H1 (cell line): ENCODE results near the gene PML. TPM values are rescaled to one million over a fixed set of nuclear protein-coding genes. Genes with fewer than 3 reads are reported as not detected.

ENCODE experiments used
- BRCA1 ChIP-seq: IDR thresholded peaks from 2 replicates; pipeline ENCODE4 v1.6.1; 2012; ENCODE audit warnings: low read depth, low read length, improper control_type of control experiment
- POLR2A ChIP-seq, 2 experiments: IDR thresholded peaks; 1 replicate in 1 of 2; 2 replicates in 1 of 2; pipeline ENCODE4 v1.6.1; 2011; ENCODE audit warnings: low read depth in 2 of 2, low read length in 2 of 2, mild to moderate bottlenecking in 2 of 2; ENCODE audit errors: control extremely low read depth in 1 of 2
- RXRA ChIP-seq: IDR thresholded peaks from 2 replicates; pipeline ENCODE4 v1.6.1; 2011; ENCODE audit warnings: low read depth, mild to moderate bottlenecking, low read length, moderate library complexity; ENCODE audit not compliant: insufficient read depth
- SIN3A ChIP-seq, 2 experiments: IDR thresholded peaks in 1 of 2; conservative IDR thresholded peaks in 1 of 2; 2 replicates each; pipeline ENCODE4 v1.6.1; 2011 to 2012; ENCODE audit warnings: low read length in 2 of 2, improper control_type of control experiment in 1 of 2, low read depth in 1 of 2, mild to moderate bottlenecking in 1 of 2
- SIRT6 ChIP-seq: IDR thresholded peaks from one replicate; pipeline ENCODE4 v1.7.1; 2012; ENCODE audit warnings: low read length, inconsistent platforms
- SUZ12 ChIP-seq: fragments of 200-600 bp; sonication (generic); IDR thresholded peaks from 2 replicates; pipeline ENCODE4 v1.6.1; 2012; ENCODE audit warnings: mild to moderate bottlenecking, inconsistent platforms, low read length, moderate library complexity, mixed read lengths
- polyA plus RNA-seq, 7 experiments: library from polyadenylated mRNA; depleted of rRNA in 3 of 7; stranded (reverse) in 5 of 7; unstranded in 2 of 7; fragments of >200 nt in 5 of 7; fragments of 200-250 nt in 2 of 7; gene quantifications; 1 replicate in 5 of 7; 2 replicates in 1 of 7; 4 replicates in 1 of 7; pipeline versions ENCODE4 v1.2.1 to v1.2.3, GENCODE V29; 2011 to 2013; ENCODE audit warnings: missing spikeins in 2 of 7, mixed read lengths in 2 of 7
- total RNA-seq: library from RNA; stranded (reverse); fragmentation: NEBNext Ultra II Directional; extraction: Animal tissue kit (Norgen Biotek cat#: 25700); gene quantifications from 2 replicates; pipeline ENCODE4 v1.2.1, GENCODE V29; 2021
- TF ChIP-seq, protein P1 (sequence below), 3 experiments: IDR thresholded peaks; 1 replicate in 2 of 3; 2 replicates in 1 of 3; pipeline versions ENCODE4 v1.5.1 to v1.6.1; 2011; ENCODE audit warnings: low read length in 3 of 3, mild to moderate bottlenecking in 3 of 3, inconsistent platforms in 2 of 3, low read depth in 1 of 3, moderate library complexity in 1 of 3; ENCODE audit not compliant: insufficient read depth in 1 of 3; ENCODE audit errors: control extremely low read depth in 1 of 3

The PML gene
- total and polyA plus RNA-seq, 2 of the 8 experiments (the other 6 are each of a cell fraction or from before 2014, with no cell fraction given) = 14.9 to 30.3 TPM

DNA sequence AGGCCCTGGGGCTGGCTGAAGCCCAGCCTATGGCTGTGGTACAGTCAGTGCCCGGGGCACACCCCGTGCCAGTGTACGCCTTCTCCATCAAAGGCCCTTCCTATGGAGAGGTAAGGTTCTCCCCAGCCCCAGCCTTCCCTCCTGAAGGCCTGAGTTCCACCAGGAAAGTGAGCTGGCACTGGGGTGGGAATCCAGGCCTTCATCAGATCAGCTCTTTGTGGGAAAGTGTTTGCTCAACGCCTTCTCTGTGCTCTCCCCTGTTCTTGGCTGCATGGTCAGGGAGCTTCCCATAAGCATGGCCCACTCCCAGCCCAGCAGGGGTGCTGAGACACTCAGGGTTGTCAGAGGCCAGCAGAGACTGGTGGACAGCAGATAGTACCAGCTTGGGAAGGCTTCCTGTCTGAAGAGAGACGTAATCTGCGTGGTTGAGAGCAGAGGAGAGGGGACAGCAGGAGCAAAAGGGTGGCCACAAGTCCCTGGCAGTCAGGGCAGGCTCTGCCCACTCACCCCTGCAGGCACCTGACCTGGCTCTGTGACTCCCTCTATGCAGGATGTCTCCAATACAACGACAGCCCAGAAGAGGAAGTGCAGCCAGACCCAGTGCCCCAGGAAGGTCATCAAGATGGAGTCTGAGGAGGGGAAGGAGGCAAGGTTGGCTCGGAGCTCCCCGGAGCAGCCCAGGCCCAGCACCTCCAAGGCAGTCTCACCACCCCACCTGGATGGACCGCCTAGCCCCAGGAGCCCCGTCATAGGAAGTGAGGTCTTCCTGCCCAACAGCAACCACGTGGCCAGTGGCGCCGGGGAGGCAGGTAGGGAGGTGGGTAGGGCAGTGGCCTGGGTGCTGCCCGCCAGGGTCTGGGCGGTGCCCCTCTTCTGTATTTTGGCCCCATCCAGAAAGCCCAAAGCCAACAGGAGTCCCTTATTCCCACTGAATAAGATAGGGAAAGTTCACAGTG is 38.4 kb downstream of the PML start (continued):
- TF ChIP-seq, protein P1, sequence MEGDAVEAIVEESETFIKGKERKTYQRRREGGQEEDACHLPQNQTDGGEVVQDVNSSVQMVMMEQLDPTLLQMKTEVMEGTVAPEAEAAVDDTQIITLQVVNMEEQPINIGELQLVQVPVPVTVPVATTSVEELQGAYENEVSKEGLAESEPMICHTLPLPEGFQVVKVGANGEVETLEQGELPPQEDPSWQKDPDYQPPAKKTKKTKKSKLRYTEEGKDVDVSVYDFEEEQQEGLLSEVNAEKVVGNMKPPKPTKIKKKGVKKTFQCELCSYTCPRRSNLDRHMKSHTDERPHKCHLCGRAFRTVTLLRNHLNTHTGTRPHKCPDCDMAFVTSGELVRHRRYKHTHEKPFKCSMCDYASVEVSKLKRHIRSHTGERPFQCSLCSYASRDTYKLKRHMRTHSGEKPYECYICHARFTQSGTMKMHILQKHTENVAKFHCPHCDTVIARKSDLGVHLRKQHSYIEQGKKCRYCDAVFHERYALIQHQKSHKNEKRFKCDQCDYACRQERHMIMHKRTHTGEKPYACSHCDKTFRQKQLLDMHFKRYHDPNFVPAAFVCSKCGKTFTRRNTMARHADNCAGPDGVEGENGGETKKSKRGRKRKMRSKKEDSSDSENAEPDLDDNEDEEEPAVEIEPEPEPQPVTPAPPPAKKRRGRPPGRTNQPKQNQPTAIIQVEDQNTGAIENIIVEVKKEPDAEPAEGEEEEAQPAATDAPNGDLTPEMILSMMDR (IDR thresholded peaks at IDR 0.05; ENCODE audit: control extremely low read depth in 1 of 3, insufficient read depth in 1 of 3, low read depth in 1 of 3, low read length in 3 of 3) = no peak
- TF ChIP-seq SIRT6 (no peak), POLR2A (IDR thresholded peaks at IDR 0.05; ENCODE audit: control extremely low read depth in 1 of 2, low read depth in 2 of 2, low read length in 2 of 2) (no peak), RXRA (no peak), SIN3A (conservative IDR thresholded peaks at IDR 0.05 in 1 of 2, IDR thresholded peaks at IDR 0.05 in 1 of 2; ENCODE audit: low read depth in 1 of 2, low read length in 2 of 2) (no peak), SUZ12 (no peak), BRCA1 (no peak)
- TF ChIP-seq, all 59 proteins: peak for 0
